ENCODE measurements around the gene PARD3B. TPM values are rescaled to one million over a fixed set of nuclear protein-coding genes. Genes with fewer than 3 reads are reported as not detected.

PARD3B gene
- total RNA-seq, 1 donor from 2014 or later: 6.5 TPM

GRCh38 chr2:205017381-205017780 is 472.1 kb downstream of the PARD3B start:
- Histone ChIP-seq H3K4me3 (ENCODE audit: low read depth, low read length) (no peak overlapping the region), H3K36me3 (ENCODE audit: control insufficient read depth, insufficient read depth, low read length) (no peaks in the 10 kb centered on the region), H3K27me3 (ENCODE audit: control insufficient read depth, insufficient read depth, low read length) (no peaks in the 10 kb centered on the region)
- TF ChIP-seq CTCF (IDR thresholded peaks at IDR 0.05; ENCODE audit: insufficient read depth, low read length, poor library complexity, severe bottlenecking): no peak
- no peak for DNase-seq (ENCODE audit: low read depth)

- no peaks in the 10 kb centered on the region for H3K36me3 ChIP-seq (ENCODE audit: control insufficient read depth, insufficient read depth, low read length)
- no peak overlapping the region for H3K4me3 ChIP-seq (ENCODE audit: low read depth, low read length)
- no peaks in the 10 kb centered on the region for H3K27me3 ChIP-seq (ENCODE audit: control insufficient read depth, insufficient read depth, low read length)
- no peak for TF ChIP-seq CTCF (IDR thresholded peaks at IDR 0.05; ENCODE audit: insufficient read depth, low read length, poor library complexity, severe bottlenecking)
- DNase-seq (ENCODE audit: low read depth): no peak
These were observed 472.6 kb downstream of the PARD3B start for GRCh38 chr2:205017912-205018311.

GRCh38 chr2:205020673-205021072 is 475.4 kb downstream of the PARD3B start:
- H3K4me3 ChIP-seq (ENCODE audit: low read depth, low read length): no peak overlapping the region
- no peak for DNase-seq (ENCODE audit: low read depth)
- no peak for TF ChIP-seq CTCF (IDR thresholded peaks at IDR 0.05; ENCODE audit: insufficient read depth, low read length, poor library complexity, severe bottlenecking)
- H3K36me3 ChIP-seq (ENCODE audit: control insufficient read depth, insufficient read depth, low read length): no peaks in the 10 kb centered on the region
- H3K27me3 ChIP-seq (ENCODE audit: control insufficient read depth, insufficient read depth, low read length): no peaks in the 10 kb centered on the region

GRCh38 chr2:205022841-205023240 is 477.6 kb downstream of the PARD3B start:
- Histone ChIP-seq H3K4me3 (ENCODE audit: low read depth, low read length) (no peak overlapping the region), H3K36me3 (ENCODE audit: control insufficient read depth, insufficient read depth, low read length) (no peaks in the 10 kb centered on the region), H3K27me3 (ENCODE audit: control insufficient read depth, insufficient read depth, low read length) (no peaks in the 10 kb centered on the region)
- DNase-seq (ENCODE audit: low read depth): no peak
- no peak for TF ChIP-seq CTCF (IDR thresholded peaks at IDR 0.05; ENCODE audit: insufficient read depth, low read length, poor library complexity, severe bottlenecking)

- no peak overlapping the region for H3K4me3 ChIP-seq (ENCODE audit: low read depth, low read length)
These were observed 479.7 kb downstream of the PARD3B start for GRCh38 chr2:205024822-205025518.

More at GRCh38 chr2:205024822-205025518, 479.7 kb downstream of the PARD3B start:
- H3K36me3 ChIP-seq (ENCODE audit: control insufficient read depth, insufficient read depth, low read length): no peaks in the 10 kb centered on the region
- TF ChIP-seq CTCF (IDR thresholded peaks at IDR 0.05; ENCODE audit: insufficient read depth, low read length, poor library complexity, severe bottlenecking): no peak
- DNase-seq (ENCODE audit: low read depth): peak; percentile 92
- no peaks in the 10 kb centered on the region for H3K27me3 ChIP-seq (ENCODE audit: control insufficient read depth, insufficient read depth, low read length)

Measured in kidney epithelial cell (primary cell).